MCF 10A (cell line): ENCODE data around the gene LITAF. TPM values are rescaled to one million over a fixed set of nuclear protein-coding genes. Genes with fewer than 3 reads are reported as not detected.

Experiments used
- BruUV-seq: library from RNA; stranded (reverse); fragments of 400-500 nt; replicated peaks from 2 replicates; lab custom pipeline; 2021; lab: Mats Ljungman, UMichigan
- CTCF ChIA-PET: fragments of 300-600 bp; sonication (Branson Sonifier 250); formaldehyde crosslinking; extraction: SDS; loops from one replicate; lab custom pipeline; 2021; ENCODE audit warnings: antibody characterized with exemption, inconsistent platforms; lab: Yijun Ruan, JAX
- POLR2A ChIA-PET: fragments of 300-600, 350-650 bp; sonication (Branson Sonifier 250); formaldehyde crosslinking; extraction: SDS; loops from one replicate; lab custom pipeline; 2020; ENCODE audit warnings: antibody characterized with exemption, inconsistent platforms; lab: Yijun Ruan, JAX
- DNase-seq: peaks from one replicate; pipeline ENCODE4 v3.0.0-alpha.2; 2018; ENCODE audit not compliant: unreplicated experiment
- H3K27ac Mint-ChIP-seq: one replicate; pipeline ENCODE4 v1.8.0; 2022; ENCODE audit warnings: mild to moderate bottlenecking, low read depth, mixed read lengths; ENCODE audit not compliant: unreplicated experiment
- H3K27me3 Mint-ChIP-seq: one replicate; pipeline ENCODE4 v1.8.0; 2022; ENCODE audit warnings: mixed read lengths; ENCODE audit not compliant: insufficient read depth, unreplicated experiment
- H3K36me3 Mint-ChIP-seq: one replicate; pipeline ENCODE4 v1.8.0; 2022; ENCODE audit warnings: mild to moderate bottlenecking, moderate library complexity, mixed read lengths; ENCODE audit not compliant: insufficient read depth, unreplicated experiment
- H3K4me1 Mint-ChIP-seq: one replicate; pipeline ENCODE4 v1.8.0; 2022; ENCODE audit warnings: mixed read lengths; ENCODE audit not compliant: insufficient read depth, unreplicated experiment
- H3K4me3 Mint-ChIP-seq: one replicate; pipeline ENCODE4 v1.8.0; 2022; ENCODE audit warnings: mild to moderate bottlenecking, moderate library complexity, mixed read lengths; ENCODE audit not compliant: unreplicated experiment
- H3K9me3 Mint-ChIP-seq: one replicate; pipeline ENCODE4 v1.8.0; 2022; ENCODE audit warnings: mixed read lengths; ENCODE audit not compliant: unreplicated experiment
- CTCF ChIP-seq: fragments of 200-600 bp; IDR thresholded peaks from one replicate; pipeline ENCODE4 v1.8.0; 2022; ENCODE audit warnings: antibody characterized with exemption, mild to moderate bottlenecking; ENCODE audit not compliant: unreplicated experiment
- intact Hi-C: fragments of 100-400 bp; cut with micrococcal nuclease; formaldehyde crosslinking; loops from 2 replicates; pipeline ENCODE4 v1.14.1; 2022
- total RNA-seq: library from RNA; stranded (reverse); gene quantifications from 2 replicates; pipeline ENCODE4 v1.2.3, GENCODE V29; 2022

Gene LITAF
- total RNA-seq, 1 experiment from 2014 or later, result 120 TPM

GRCh38 chr16:11524098-11524760 is 62.5 kb downstream of the LITAF start:
- H3K4me3 Mint-ChIP-seq, result no peak overlapping the region

GRCh38 chr16:11521055-11521454 is 65.7 kb downstream of the LITAF start:
- BruUV-seq, result no TSS peak
- POLR2A ChIA-PET, result no interaction called here

More at GRCh38 chr16:11524098-11524760, 62.5 kb downstream of the LITAF start:
- Mint-ChIP-seq H3K9me3 (no peaks in the 10 kb centered on the region), H3K4me1 (no peaks in the 10 kb centered on the region), H3K27me3 (no peaks in the 10 kb centered on the region), H3K27ac (no peak overlapping the region), H3K36me3 (peaks cover 5% of the 10 kb centered on the region)
- ChIA-PET POLR2A (no interaction called here), CTCF (interaction anchor here (0.5 kb wide), 1 partner anchor 116 kb away, joined by 5 read pairs; no protein-coding TSS in a partner anchor)
- intact Hi-C loops, result no loop called here
- TF ChIP-seq CTCF, result no peak
- BruUV-seq, result no TSS peak
- no peak for DNase-seq

GRCh38 chr16:11520442-11520841 is 66.3 kb downstream of the LITAF start:
- no peaks in the 10 kb centered on the region for H3K4me1 Mint-ChIP-seq
- H3K4me3 Mint-ChIP-seq, result no peak overlapping the region
- H3K36me3 Mint-ChIP-seq, result peaks cover 5% of the 10 kb centered on the region
- CTCF ChIA-PET, result no interaction called here
- H3K27ac Mint-ChIP-seq, result no peak overlapping the region
- no peak for TF ChIP-seq CTCF
- intact Hi-C loops, result no loop called here
- BruUV-seq, result no TSS peak
- H3K9me3 Mint-ChIP-seq, result no peaks in the 10 kb centered on the region
- DNase-seq, result no peak
- H3K27me3 Mint-ChIP-seq, result peaks cover 13% of the 10 kb centered on the region
- POLR2A ChIA-PET, result no interaction called here

More at GRCh38 chr16:11521055-11521454, 65.7 kb downstream of the LITAF start:
- no peak overlapping the region for H3K27ac Mint-ChIP-seq
- no peak for TF ChIP-seq CTCF
- H3K4me1 Mint-ChIP-seq, result no peaks in the 10 kb centered on the region
- peaks cover 5% of the 10 kb centered on the region for H3K36me3 Mint-ChIP-seq
- H3K9me3 Mint-ChIP-seq, result no peaks in the 10 kb centered on the region
- peaks cover 13% of the 10 kb centered on the region for H3K27me3 Mint-ChIP-seq
- intact Hi-C loops, result no loop called here
- CTCF ChIA-PET, result interaction anchor here (1.8 kb wide), 1 partner anchor 11 kb away, joined by 8 read pairs; no protein-coding TSS in a partner anchor
- no peak overlapping the region for H3K4me3 Mint-ChIP-seq
- no peak for DNase-seq

- Mint-ChIP-seq H3K27me3 (peaks cover 13% of the 10 kb centered on the region), H3K9me3 (no peaks in the 10 kb centered on the region), H3K27ac (no peak overlapping the region), H3K4me1 (no peaks in the 10 kb centered on the region), H3K4me3 (no peak overlapping the region), H3K36me3 (peaks cover 5% of the 10 kb centered on the region)
- ChIA-PET POLR2A (no interaction called here), CTCF (interaction anchor here (0.7 to 1.7 kb wide), 3 partner anchors 14 to 554 kb away, joined by 3 to 5 read pairs (median 3); no protein-coding TSS in a partner anchor)
- BruUV-seq, result no TSS peak
- no peak for TF ChIP-seq CTCF
- intact Hi-C loops, result no loop called here
- DNase-seq, result no peak
Observed at GRCh38 chr16:11517961-11518360, 68.8 kb downstream of the LITAF start.
